Measurements from ENCODE around the gene IL16.
A peak's percentile ranks its signal among the peaks of the same experiment; 100 is the strongest.

The IL16 gene

DNA sequence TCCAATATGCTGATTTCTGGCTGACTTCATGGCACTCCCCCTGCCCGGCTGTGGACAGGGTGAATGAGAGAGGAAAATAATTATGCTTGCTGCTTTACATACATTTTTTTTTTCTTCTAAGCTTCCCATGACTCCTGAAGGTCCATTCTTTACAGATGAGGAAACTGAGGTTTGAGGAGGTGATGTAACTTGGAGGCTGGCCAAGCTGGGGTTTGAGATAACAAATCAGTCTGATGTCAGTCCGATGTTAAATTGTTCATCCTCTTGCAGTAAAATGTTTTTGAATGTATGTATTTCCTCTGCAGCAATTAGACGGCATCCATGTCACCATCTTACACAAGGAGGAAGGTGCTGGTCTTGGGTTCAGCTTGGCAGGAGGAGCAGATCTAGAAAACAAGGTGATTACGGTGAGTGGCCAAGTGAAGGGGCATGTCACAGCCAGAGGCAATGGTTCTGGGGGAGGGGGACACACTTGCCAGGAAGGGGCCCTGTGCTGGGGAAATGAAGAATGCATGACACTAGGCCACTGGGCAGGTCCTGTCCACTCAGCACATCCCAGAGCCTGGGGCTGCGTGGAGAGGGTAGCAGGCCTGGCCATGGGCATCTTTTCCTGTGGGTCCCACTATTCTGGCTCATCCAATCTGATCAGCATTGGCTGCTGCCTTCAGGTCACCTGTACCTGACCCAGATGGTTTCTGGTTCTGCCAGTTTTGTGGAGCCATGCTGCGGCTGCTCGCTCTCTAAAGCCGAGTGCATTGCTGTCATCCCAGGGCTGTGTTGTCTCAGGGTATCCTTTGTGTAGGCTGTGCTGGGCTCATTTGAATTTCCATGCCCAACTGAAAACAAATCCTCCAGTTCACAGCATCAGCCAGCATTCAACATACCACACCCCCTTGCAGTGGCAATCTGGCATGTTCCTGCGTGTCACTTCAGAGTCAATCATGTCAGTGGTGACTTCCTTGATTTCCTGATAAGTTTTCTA is 106.9 kb downstream of the IL16 start:
- DNase-seq (ENCODE audit: insufficient read length, low spot score) (no peak), FAIRE-seq (no peak)

DNA sequence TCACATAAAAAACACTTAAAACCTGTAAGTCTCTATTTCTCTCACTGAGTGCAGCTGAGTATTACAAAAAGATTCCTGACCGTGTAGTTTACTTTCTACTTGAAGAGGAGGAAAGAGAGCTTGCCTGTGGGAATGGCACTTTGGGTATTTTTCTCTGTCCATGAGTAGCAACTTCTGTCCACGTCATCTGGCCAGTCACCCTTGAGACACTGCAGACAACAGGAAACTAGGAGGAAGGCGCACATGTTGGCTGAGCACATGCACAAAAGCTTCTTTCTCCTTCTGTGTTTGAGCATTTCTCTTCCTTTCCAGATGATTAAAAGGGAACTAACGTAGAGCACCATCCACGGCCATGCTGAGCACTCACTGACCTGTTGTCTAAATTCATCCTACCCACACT is 107.5 kb downstream of the IL16 start:
- DNase-seq (ENCODE audit: insufficient read length, low spot score) (no peak), FAIRE-seq (no peak)

DNA sequence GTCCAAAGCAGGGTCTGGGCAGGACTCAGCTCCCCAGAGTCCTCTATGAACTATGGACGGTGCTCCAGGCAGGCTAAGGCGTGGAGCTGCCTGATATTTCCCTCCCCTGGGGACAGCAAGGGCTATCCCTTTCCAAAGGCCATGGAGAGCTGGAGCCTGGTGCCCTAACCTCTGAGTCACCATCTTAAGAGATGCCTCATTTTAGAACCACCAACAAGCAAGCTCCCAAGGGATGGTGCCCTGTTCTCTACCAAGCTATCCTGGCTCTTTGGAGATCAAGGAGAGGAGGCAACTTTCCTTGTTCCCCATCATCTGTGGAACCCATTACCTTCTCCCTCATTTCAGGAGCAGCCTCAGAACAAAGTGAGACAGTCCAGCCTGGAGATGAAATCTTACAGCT is 111.6 kb downstream of the IL16 start:
- FAIRE-seq (no peak), DNase-seq (ENCODE audit: insufficient read length, low spot score) (no peak)

DNA sequence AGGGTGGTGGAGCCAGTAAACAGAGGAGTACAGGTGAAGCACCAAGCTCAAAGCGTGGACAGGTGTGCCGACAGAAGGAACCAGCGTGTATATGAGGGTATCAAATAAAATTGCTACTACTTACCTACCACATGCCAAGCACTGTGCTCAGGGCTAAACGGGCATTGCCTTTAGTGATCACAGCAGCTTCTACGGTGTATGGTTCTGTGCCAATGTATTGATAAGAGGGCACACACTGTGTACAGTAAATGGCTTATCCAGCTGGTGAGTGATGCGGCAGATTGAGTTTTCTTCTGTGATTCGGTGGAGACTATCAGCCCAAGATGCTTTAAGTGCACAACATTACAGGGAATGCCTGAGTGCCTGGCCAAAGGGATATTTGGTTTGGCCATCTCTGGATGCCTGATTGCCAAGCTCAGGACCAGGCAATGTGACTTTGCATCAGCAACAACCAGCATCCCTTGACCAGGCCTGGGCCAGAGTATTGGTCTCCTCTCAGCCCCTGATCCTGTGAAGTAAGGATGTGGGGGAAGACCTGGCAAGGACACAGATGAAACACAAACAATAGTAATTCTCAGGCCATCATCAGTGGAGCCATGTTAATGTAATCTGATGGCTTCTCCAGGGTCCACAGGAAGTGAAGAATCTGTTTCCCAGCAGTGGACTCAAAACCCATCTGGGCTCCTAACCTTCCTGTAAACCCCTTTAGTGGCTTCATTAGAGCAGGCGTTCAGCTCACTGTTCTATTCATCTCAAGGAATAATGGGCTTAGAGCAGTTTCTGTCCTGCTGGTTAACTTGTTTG is 113.2 kb downstream of the IL16 start:
- DNase-seq (ENCODE audit: insufficient read length, low spot score) (no peak), FAIRE-seq (no peak)

DNA sequence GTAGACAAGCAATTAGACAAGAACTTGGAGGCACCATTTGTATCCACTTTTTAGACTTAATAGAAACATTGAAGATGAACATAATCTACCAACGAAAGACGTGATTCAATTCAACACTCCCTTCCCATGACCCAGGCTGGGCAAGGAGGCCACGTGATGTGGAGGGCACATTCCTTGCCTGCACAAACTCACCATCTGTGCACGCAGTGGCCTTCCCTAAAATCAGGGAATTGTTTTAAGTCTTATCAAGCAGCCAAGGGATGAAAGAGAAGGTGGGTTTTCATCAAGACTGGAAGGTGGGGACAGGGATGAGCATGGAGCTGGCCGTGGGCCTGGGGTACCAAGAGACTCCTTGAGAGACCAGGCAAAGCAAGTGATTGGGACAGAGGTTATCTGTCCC is 113.8 kb downstream of the IL16 start:
- DNase-seq (ENCODE audit: insufficient read length, low spot score) (no peak), FAIRE-seq (no peak)

DNA sequence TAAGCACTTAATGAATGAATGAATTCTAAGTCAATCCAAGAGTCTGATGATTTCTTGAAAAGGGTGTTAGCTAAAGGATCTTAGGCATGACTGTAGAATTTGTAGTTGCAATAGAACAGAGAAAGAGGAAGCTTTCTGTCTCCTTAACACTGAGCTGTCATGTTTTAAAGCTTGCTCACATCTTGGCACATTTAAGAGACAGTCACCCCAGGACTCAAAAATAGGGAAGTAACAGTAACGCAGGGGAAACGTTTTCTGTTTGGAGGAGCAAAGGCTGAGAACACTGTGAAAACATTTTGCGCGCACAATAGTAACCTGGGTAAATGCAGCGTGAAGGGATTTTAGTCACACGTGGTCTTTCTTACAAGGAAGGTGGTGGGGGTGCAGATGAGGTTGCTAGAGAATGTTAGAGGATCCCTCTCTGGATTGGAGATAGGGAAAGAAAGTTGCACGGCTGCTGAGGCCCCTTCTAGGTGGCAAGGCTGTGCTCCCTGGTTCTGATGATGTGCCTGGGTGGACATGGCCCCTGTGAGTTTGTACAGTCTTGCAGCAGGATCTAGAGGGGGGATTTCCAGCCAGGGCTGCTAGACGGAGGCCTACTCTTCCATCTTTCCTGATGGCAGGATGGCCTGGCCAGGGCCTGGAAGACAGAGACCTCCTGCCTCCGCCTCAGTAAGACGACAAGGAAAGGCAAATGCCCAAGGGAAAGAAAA is 115.2 kb downstream of the IL16 start:
- DNase-seq (ENCODE audit: insufficient read length, low spot score) (no peak), FAIRE-seq (no peak)

DNA sequence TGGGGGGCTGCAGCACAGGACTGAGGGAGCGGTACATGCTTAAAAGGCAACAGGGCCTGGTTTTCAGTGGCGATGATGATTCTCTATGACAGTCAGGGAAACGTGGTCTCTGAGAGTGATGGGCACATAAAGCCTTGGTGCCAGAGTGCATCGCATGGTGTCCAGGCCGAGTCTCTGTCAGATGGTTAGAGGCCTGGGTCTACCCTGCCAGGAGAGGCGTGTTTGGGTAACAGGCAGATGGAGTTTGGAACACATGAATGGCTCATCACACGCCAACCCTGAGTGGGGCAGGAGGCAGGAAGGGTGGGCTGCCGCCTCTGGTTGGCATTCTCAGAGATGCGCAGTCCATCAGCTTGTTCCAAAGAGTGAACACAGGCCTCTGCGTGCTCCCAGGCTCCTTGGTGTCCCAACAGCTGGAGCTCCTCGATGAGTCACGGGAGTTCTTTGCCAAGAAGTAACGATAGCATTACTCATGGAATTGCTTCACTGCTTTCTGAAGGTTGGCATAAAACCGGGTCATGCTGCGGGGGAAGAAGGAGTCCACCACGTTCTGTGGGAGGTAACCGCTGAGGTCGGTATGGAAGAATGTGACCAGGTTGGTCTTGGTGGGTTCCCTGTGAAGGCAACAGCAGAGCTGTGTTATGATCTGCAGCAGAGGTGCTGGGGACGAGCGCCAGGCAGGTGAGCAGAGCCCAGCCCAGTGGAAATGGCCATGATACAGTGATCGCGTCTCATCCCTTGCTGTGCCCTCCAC is 116.3 kb downstream of the IL16 start:
- DNase-seq (ENCODE audit: insufficient read length, low spot score) (peak; percentile 88), FAIRE-seq (peak; percentile 94)

DNA sequence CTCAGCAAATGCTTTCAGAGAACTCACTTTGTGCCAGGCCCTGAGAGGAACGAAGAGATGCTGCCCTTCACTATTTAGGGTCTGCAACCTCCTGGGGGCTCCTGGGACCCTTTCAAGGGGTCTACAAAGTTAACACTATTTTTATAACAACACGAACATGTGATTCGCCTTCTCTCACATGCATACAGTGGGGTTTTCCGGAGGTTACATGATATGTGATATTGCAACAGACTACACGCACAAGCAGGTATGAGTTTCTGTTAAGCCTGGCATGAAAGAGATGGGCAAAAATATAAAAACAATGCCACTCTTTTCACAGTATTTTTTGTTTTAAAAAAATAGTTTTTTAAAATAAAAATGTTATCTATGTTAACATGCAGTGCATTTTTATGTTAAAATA is 117.0 kb downstream of the IL16 start:
- FAIRE-seq = no peak
- no peak for DNase-seq (ENCODE audit: insufficient read length, low spot score)

DNA sequence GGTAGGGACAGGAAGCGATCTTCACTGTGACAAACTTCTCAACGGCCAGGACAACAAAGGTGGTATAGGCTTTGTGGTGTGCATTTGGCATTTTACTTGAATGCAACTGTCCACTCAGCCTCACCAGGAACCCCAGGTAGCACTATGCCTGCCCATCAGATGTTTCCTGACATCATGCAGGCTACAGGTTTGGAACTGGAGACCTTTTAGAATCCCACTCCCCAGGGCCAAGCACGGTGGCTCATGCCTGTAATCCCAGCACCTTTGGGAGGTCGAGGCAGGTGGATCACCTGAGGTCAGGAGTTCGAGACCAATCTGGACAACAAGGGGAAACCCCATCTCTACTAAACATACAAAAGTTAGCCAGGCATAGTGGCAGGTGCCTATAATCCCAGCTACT is 117.7 kb downstream of the IL16 start:
- FAIRE-seq (no peak), DNase-seq (ENCODE audit: insufficient read length, low spot score) (no peak)

DNA sequence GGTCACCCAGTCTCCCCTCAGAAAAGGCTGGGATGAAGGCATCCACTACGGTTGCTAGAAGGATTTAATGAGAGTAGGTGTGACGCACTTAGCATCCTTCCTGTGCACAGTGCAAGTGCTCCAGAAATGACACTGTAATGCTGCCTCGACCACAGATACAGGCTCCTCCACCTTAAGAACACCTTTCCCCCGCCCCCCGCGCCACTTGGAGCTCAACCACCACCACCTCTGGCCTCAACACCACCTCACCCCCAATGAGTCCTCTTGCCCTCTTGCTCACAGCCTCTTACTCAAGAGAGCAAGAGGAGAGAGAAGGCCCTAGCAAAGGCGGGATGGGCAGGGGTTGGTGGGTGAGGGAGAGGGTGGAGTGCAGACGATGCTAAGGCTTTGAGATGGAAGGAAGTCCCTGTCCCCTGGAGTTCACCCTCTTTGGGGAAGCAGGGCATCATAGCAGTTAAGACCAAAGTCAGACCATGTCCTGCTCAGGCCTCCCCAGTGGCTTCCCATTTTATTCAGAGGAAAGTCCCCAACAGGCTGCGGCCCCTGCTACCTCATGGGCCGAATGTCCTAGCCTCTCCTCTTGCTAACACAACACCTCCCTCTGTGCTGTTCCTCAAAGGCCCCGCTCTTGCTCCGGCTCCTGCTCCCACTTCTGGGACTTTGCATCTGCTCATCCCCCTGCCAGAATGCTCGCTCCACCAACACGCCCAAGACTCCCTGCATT is 118.9 kb downstream of the IL16 start:
- DNase-seq (ENCODE audit: insufficient read length, low spot score) (no peak), FAIRE-seq (no peak)

DNA sequence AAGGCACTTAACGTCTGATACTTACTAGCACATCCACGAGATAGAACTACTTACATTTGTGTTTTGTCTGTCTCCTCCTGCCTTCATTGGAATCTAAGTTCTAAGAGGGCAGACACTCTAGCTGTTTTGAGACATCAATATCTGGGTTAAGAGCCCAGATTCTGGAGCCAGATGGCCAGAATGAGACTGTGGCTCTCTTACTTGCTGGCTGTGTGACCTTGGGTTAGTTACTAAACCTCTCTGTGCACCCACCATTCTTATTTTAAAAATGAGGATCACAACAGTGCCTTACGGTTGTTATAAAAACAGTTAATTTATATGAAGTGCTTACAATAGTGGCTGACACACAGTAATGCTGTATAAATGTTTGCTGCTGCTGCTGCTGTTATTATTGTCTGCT is 119.6 kb downstream of the IL16 start:
- FAIRE-seq (no peak), DNase-seq (ENCODE audit: insufficient read length, low spot score) (no peak)

DNA sequence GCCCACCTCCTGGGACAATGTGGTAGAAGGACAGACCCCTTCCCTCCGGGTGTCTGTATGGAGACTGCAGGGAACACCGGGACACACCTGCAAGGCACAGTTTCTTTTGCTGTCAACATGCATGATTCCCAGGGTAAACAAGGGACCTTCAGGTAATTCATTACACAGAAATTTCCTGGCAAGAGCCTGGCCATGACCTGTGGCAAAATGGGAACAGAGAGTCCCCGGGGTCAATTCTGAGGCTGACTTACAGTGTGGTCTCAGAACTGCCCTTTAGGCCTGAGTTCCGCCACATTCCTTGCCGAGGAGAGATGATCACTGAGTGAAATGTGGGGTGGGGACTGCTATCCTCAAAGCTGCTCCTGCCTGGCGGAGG is 121.0 kb downstream of the IL16 start:
- no peak for DNase-seq (ENCODE audit: insufficient read length, low spot score)
- no peak for FAIRE-seq

DNA sequence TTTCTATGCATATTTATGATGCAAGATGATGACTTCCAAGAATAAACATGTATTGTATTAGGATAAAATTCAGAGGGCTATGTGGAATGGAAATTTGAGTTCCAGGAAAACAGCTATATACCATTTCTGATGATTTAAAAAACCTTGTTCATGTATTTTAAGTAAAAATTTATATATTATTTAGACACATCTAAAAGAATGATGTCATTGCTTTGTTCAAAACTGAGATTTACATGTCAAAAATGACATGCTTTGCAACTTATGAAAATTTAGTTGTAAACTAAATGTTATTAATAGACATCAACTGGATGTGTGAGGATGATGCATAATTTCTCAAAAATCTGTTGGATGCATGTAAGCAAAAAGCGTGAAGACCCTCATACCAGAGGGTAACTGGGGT is 125.0 kb downstream of the IL16 start:
- FAIRE-seq (no peak), DNase-seq (ENCODE audit: insufficient read length, low spot score) (no peak)

DNA sequence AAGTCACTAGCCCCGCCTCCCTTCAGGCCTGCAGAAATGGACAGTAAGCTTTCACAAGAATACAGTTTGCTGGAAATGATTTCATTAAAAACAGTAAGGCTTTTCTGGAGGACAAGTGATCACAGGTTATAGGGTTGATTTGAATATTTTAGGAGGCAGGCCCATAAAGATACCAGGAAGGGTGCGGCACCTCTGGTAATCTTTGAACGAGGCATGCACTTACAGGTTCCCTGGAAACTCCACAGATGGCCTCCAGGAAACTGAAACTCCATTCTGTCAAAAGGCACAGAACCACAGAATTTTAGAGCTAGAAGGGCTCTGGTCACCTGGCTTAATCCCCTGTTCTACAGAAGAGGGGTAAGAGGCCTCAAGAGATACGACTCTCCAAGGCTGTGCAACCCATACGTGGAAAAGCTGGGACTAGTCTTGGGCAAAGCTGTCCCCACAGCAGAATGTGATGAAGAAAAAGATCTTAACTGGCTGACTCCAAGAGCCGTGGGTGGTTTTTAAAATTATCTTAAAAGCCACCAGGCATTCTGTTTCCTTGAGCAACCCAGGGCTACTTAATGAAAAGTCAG is 126.1 kb downstream of the IL16 start:
- FAIRE-seq (no peak), DNase-seq (ENCODE audit: insufficient read length, low spot score) (no peak)

DNA sequence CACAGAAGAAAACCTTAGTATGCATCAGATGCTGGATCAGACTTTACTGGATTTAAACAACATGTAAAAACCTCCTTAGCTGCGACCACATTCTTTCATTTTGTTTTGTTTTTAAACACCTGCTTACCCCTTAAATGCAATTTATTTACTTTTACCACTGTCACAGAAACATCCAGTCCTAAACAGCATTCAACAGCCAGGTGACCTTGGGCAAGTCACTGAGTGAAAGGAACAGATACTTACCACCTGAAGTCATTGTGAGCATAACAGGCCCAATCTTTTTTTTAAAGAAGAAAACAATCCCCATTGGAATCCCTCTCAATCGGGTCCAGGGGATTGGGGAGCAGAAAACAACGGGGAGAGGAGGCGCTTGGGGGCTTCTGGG is 126.9 kb downstream of the IL16 start:
- FAIRE-seq = no peak
- no peak for DNase-seq (ENCODE audit: insufficient read length, low spot score)

DNA sequence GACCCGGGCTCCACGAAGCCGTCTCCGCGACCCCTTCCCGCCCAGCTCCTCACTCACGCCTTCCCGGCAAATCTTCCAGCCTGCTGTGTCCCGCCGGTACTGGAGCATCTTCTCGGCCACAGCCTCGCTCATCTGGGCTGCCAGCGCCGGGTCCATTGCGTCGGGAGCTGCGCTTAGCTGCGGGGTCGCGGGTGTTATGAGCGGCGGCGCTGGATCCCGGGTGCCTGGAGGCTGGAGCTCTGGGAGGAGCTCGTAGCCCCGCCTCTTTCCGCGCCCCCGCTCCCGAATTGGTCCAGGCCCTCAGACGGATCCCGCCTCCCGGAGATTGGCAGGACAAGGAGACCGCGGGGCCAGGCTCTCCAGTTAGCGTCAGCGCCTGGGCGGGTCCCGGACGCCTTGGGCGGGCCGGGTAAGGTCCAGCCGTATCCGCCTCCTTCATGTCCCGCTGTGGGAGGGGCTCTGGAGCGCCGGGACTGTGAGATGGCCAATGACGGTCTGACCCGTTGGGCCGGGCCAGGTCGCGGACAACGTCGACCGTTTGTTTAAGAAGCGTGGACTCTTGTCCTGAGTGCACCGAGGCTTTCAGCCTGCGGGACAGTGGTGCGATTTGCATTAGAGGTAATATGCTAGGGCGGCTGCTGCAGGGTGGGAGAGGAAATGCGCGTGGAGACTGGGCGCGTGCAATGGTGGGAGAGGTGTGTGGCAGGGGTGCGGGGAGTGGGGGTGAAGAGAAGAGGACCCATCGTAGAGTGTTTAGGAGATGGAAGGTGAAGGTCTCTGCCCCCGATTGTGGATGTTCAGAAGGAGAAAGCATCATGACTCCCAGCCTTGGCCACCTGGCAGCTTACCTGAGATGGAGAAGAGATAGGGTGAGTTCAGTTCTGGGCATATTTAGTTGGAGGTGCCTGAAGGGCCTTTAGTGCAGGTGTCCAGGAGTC is 127.5 kb downstream of the IL16 start, which contains the start of gene STARD5:
Gene STARD5 (minus strand): TSS at position 198 of the 938 bp plus-strand sequence. CDS start 42 bp downstream, at position 156.
- DNase-seq (ENCODE audit: insufficient read length, low spot score) (peak; percentile 93), FAIRE-seq (no peak)

DNA sequence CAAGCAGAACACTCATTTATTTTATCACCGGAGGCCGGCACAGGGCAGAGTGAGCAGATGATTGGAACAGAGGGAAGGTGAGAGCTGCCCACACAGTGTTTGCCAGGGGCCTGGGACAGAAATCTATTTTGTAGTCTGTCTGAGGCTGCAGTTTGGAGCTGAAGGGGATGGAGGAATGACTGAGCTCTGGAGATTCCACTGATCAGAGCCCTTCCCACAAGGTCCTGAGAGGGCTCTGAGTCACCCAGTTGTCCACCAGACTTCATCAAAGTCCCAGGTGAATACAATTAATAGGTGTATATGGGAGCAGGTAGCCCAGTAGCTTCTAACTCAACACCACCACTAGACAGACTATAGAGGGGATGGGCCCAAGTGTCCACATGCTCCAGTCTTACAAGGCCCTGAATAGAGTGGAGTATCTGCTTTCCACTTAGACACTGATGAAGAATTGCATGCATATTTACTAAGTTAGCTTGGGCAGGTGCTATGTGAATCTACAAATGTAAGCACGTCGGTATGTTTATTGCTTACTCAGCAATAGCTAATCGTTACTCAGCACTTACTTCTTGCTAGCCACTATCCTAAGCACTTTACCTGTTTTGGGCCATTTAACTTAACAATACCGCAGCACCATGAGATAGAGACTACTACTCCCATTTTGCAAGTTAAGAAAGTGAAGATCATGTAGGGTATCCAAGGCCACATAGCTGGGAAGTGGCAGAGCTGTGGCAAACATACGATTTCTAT is 130.0 kb downstream of the IL16 start:
- no peak for DNase-seq (ENCODE audit: insufficient read length, low spot score)
- no peak for FAIRE-seq

DNA sequence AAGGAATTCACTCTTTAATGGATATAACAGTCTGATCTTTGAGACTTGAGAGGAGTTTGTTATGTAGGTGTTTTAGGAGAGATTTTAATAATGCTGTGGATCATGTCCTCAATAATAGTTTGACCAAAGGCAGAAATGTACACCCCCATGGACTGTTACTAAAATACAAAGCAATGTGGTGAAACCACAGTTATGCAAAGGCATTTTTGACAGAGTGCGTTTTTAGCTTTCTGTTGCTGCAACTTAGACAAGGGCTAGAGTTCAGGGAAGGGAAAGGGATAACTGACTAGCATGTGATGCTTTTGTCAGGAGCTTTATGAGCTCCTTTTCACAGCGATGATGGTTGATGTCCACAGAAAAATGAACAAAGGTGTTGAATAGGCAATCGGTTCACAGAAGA is 130.8 kb downstream of the IL16 start:
- FAIRE-seq = no peak
- DNase-seq (ENCODE audit: insufficient read length, low spot score) = peak; percentile 45
